Left lung (tissue), 10 donors: ENCODE results near the gene WHRN. TPM values are rescaled to one million over a fixed set of nuclear protein-coding genes. Genes with fewer than 3 reads are reported as not detected.
A peak's percentile ranks its signal among the peaks of the same experiment; 100 is the strongest.

Source experiments
- ATAC-seq: fragments of 200-7000 bp; cut with Tn5 transposase; one replicate; pipeline ENCODE4 v1.9.1; 2020; ENCODE audit warnings: moderate library complexity
- DNase-seq, 4 donors: peaks; one replicate each; pipeline ENCODE4 v3.0.0-alpha.2; 2013 to 2020
- H3K27ac ChIP-seq, 2 donors: fragments of 200-600 bp; sonication (generic) in 1 of 2; one replicate each; pipeline versions ENCODE4 v1.5.0 to v1.8.0; 2020 to 2021
- H3K27me3 ChIP-seq, 2 donors: fragments of 200-600 bp; sonication (generic) in 1 of 2; one replicate each; pipeline versions ENCODE4 v1.5.0 to v1.8.0; 2020 to 2021
- H3K36me3 ChIP-seq, 2 donors: fragments of 200-600 bp; sonication (generic) in 1 of 2; one replicate each; pipeline versions ENCODE4 v1.5.0 to v1.8.0; 2020 to 2021
- H3K4me1 ChIP-seq, 2 donors: fragments of 200-600 bp; one replicate each; pipeline ENCODE4 v1.8.0; 2021
- H3K4me3 ChIP-seq, 2 donors: fragments of 200-600 bp; sonication (generic) in 1 of 2; one replicate each; pipeline versions ENCODE4 v1.5.0 to v1.8.0; 2020 to 2021; ENCODE audit warnings: mild to moderate bottlenecking in 1 of 2
- H3K9me3 ChIP-seq, 2 donors: fragments of 200-600 bp; sonication (generic) in 1 of 2; one replicate each; pipeline versions ENCODE4 v1.5.0 to v1.8.0; 2020 to 2021
- intact Hi-C, 2 donors: fragments of 100-400 bp; cut with DNase I; formaldehyde crosslinking; loops; one replicate each; pipeline versions ENCODE4 v1.11.2 to v1.14.2; 2022
- polyA plus RNA-seq, 6 donors: library from polyadenylated mRNA; unstranded; fragments of 120-200 nt; gene quantifications; one replicate each; pipeline ENCODE4 v1.2.1, GENCODE V29; 2013; ENCODE audit not compliant: insufficient read length in 6 of 6
- total RNA-seq, 2 donors: library from RNA; stranded (reverse); fragmentation: NEBNext Ultra II Directional; extraction: Animal tissue kit (Norgen Biotek cat#: 25700); gene quantifications; one replicate each; pipeline ENCODE4 v1.2.1, GENCODE V29; 2021
- TF ChIP-seq, protein P1 (sequence below), 2 donors: fragments of 200-600 bp; sonication (generic) in 1 of 2; IDR thresholded peaks; one replicate each; pipeline versions ENCODE4 v1.5.0 to v1.8.0; 2021; ENCODE audit warnings: antibody characterized with exemption in 2 of 2
- donor health status: DM: no; HTN: yes; CAD: no.
- donor health status: DM: no; HTN: no; CAD: no.

WHRN gene
- total and polyA plus RNA-seq, 8 donors: 5.1 to 17.3 (median 10.7) TPM

GRCh38 chr9:114384836-114385396 lies 120.4 kb downstream of the WHRN start:
- H3K27me3 ChIP-seq: no peaks in the 10 kb centered on the region
- DNase-seq (peak in 1 of 4 donors; percentile 26), ATAC-seq (no peak)
- H3K4me1 ChIP-seq: peaks cover 30 to 98% of the 10 kb centered on the region in 2 donors
- intact Hi-C loops: no loop called here
- TF ChIP-seq, protein P1, sequence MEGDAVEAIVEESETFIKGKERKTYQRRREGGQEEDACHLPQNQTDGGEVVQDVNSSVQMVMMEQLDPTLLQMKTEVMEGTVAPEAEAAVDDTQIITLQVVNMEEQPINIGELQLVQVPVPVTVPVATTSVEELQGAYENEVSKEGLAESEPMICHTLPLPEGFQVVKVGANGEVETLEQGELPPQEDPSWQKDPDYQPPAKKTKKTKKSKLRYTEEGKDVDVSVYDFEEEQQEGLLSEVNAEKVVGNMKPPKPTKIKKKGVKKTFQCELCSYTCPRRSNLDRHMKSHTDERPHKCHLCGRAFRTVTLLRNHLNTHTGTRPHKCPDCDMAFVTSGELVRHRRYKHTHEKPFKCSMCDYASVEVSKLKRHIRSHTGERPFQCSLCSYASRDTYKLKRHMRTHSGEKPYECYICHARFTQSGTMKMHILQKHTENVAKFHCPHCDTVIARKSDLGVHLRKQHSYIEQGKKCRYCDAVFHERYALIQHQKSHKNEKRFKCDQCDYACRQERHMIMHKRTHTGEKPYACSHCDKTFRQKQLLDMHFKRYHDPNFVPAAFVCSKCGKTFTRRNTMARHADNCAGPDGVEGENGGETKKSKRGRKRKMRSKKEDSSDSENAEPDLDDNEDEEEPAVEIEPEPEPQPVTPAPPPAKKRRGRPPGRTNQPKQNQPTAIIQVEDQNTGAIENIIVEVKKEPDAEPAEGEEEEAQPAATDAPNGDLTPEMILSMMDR (IDR thresholded peaks at IDR 0.05): no peak
- H3K36me3 ChIP-seq: peaks cover 0 to 15% of the 10 kb centered on the region in 2 donors
- H3K9me3 ChIP-seq: no peaks in the 10 kb centered on the region
- H3K4me3 ChIP-seq: peak overlapping the region in 1 of 2 donors; percentile 65
- peak overlapping the region; percentile 85 to 91 for H3K27ac ChIP-seq

DNA sequence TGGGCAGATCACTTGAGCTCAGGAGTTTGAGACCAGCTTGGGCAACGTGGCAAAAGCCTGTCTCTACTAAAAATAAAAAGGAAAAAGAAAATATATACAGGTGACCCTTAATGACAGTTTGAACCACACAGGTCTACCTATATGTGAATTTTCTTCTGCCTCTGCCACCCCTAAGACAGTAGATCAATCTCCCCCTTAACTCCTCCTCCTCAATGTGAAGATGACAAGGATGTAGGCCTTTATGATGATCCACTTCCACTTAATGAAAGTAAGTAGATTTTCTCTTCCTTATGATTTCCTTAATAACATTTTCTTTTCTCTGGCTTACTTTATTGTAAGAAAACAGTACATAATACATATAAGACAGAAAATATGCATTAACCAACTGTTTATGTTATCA lies 120.9 kb downstream of the WHRN start:
- H3K9me3 ChIP-seq: no peaks in the 10 kb centered on the region
- TF ChIP-seq, protein P1 (IDR thresholded peaks at IDR 0.05): no peak
- peak overlapping the region in 1 of 2 donors; percentile 65 for H3K4me3 ChIP-seq
- peak overlapping the region; percentile 85 to 91 for H3K27ac ChIP-seq
- intact Hi-C loops: no loop called here
- peaks cover 30 to 98% of the 10 kb centered on the region in 2 donors for H3K4me1 ChIP-seq
- peaks cover 0 to 21% of the 10 kb centered on the region in 2 donors for H3K36me3 ChIP-seq
- ATAC-seq: no peak
- no peak for DNase-seq
- no peaks in the 10 kb centered on the region for H3K27me3 ChIP-seq

DNA sequence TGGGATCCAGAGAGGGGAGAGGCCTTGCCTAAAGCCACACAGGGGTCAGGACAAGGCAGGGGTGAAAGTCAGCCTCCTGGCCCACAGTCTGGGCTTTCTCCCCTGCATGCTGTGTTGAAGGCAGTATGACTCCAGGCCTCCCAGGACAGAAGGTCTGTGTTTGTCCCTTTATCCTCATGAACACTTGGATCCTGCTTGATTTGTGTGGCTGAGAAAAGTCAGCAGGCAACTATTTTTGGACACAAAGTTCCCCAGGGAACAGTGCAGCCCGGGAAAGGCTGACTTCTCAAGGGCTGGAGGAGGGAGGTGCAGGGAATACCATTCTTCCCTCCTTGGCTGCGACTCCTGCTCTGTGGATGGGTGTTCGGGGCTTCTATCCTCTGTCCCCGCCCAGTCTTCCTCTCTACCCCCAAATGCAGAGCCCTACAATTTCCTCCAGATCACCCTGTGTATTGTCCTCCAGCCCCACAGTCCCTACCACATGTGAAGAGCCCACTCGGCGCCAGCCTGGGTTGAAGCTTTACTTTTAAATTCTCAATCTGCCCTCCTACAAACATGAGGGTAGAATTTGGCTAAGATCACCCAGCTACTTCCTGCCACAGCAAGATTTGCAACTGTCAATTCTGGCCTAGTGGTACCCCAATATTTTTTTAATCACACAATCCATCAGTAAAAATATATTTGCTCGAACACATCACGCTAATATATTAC lies 121.6 kb downstream of the WHRN start:
- intact Hi-C loops: no loop called here
- ATAC-seq: no peak
- peaks cover 29 to 98% of the 10 kb centered on the region in 2 donors for H3K4me1 ChIP-seq

DNA sequence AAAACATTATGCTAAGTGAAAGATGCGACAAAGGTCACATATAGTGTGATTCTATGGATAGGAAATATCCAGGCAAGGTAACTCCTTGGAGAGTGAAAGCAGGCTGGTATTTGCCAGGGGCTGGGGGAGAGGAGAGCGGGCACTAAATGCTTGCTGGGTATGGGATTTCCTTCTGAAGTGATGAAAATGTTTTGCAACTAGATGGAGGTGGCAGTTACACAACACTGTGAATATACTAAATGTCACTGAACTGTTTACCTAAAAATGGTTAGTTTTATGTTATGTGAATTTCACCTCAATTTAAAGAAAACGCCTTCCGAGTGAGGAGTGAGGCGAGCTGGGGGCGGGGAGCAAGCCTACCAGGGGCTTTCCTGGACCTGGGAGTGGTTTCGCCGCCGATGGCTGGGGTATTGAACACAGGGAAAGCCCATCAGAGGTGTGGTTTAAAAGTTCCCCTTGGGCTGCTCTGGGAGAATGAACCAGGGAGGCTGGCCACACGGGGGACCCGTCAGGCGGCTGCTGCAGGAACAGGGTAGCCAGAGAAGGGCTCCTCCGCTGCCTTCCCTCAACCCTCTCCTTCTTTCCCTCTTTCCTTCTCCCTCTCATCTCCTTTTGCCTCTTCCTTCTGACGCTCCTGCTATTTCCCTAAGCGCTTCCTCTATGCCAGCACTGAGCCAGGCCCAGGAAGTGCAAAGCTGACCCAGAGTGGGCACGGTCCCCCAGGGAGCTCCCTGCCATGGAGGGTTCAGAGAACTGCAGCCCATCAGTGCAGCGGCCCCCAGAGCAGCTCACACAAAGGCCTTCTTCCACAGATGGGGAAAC lies 122.4 kb downstream of the WHRN start:
- H3K36me3 ChIP-seq: peaks cover 0 to 35% of the 10 kb centered on the region in 2 donors
- H3K27me3 ChIP-seq: no peaks in the 10 kb centered on the region
- peak overlapping the region; percentile 76 to 91 for H3K27ac ChIP-seq
- peak in 2 of 4 donors; percentile 41 to 87 for DNase-seq
- intact Hi-C loops: no loop called here
- peak overlapping the region in 1 of 2 donors; percentile 65 for H3K4me3 ChIP-seq
- no peaks in the 10 kb centered on the region for H3K9me3 ChIP-seq
- ATAC-seq: no peak
- H3K4me1 ChIP-seq: peaks cover 22 to 98% of the 10 kb centered on the region in 2 donors
- TF ChIP-seq, protein P1 (IDR thresholded peaks at IDR 0.05): no peak

More for the DNA sequence above, 121.6 kb downstream of the WHRN start:
- peaks cover 0 to 28% of the 10 kb centered on the region in 2 donors for H3K36me3 ChIP-seq
- TF ChIP-seq, protein P1 (IDR thresholded peaks at IDR 0.05): no peak
- peak overlapping the region; percentile 76 to 91 for H3K27ac ChIP-seq
- no peak for DNase-seq
- H3K4me3 ChIP-seq: peak overlapping the region in 1 of 2 donors; percentile 65
- H3K27me3 ChIP-seq: no peaks in the 10 kb centered on the region
- no peaks in the 10 kb centered on the region for H3K9me3 ChIP-seq
